ENCODE data around the gene SLC2A2.
A peak's percentile ranks its signal among the peaks of the same experiment; 100 is the strongest.

The SLC2A2 gene

GRCh38 chr3:171026597-171027293, at the start of gene SLC2A2:
SLC2A2 (minus strand) TSS chr3:171026720; CDS start chr3:171026670, 50 bp downstream.
- DNase-seq (ENCODE audit: low read depth in 1 of 2, low spot score in 1 of 2): no peak

GRCh38 chr3:171072432-171072831, 45.9 kb upstream of the SLC2A2 start:
- no peak for DNase-seq (ENCODE audit: low read depth in 1 of 2, low spot score in 1 of 2)

GRCh38 chr3:171068658-171069057, 42.1 kb upstream of the SLC2A2 start:
- no peak for DNase-seq (ENCODE audit: low read depth in 1 of 2, low spot score in 1 of 2)

GRCh38 chr3:171066206-171066605, 39.7 kb upstream of the SLC2A2 start:
- no peak for DNase-seq (ENCODE audit: low read depth in 1 of 2, low spot score in 1 of 2)

GRCh38 chr3:171065732-171066131, 39.2 kb upstream of the SLC2A2 start:
- no peak for DNase-seq (ENCODE audit: low read depth in 1 of 2, low spot score in 1 of 2)

- no peak for DNase-seq (ENCODE audit: low read depth in 1 of 2, low spot score in 1 of 2)
These were observed 37.9 kb upstream of the SLC2A2 start for GRCh38 chr3:171064461-171064860.

GRCh38 chr3:171061749-171062148, 35.2 kb upstream of the SLC2A2 start:
- DNase-seq (ENCODE audit: low read depth in 1 of 2, low spot score in 1 of 2): no peak

- DNase-seq (ENCODE audit: low read depth in 1 of 2, low spot score in 1 of 2): no peak
These were observed 33.5 kb upstream of the SLC2A2 start for GRCh38 chr3:171059978-171060377.

GRCh38 chr3:171058873-171059603, 32.5 kb upstream of the SLC2A2 start:
- DNase-seq (ENCODE audit: low read depth in 1 of 2, low spot score in 1 of 2): no peak

GRCh38 chr3:171058058-171058457, 31.5 kb upstream of the SLC2A2 start:
- DNase-seq (ENCODE audit: low read depth in 1 of 2, low spot score in 1 of 2): no peak

- no peak for DNase-seq (ENCODE audit: low read depth in 1 of 2, low spot score in 1 of 2)
These were observed 30.6 kb upstream of the SLC2A2 start for GRCh38 chr3:171057072-171057471.

GRCh38 chr3:171056528-171056927, 30.0 kb upstream of the SLC2A2 start:
- no peak for DNase-seq (ENCODE audit: low read depth in 1 of 2, low spot score in 1 of 2)

GRCh38 chr3:171055336-171056178, 29.0 kb upstream of the SLC2A2 start:
- DNase-seq (ENCODE audit: low read depth in 1 of 2, low spot score in 1 of 2): no peak

- no peak for DNase-seq (ENCODE audit: low read depth in 1 of 2, low spot score in 1 of 2)
These were observed 28.4 kb upstream of the SLC2A2 start for GRCh38 chr3:171054921-171055320.

- no peak for DNase-seq (ENCODE audit: low read depth in 1 of 2, low spot score in 1 of 2)
These were observed 27.7 kb upstream of the SLC2A2 start for GRCh38 chr3:171054231-171054630.

GRCh38 chr3:171049861-171050444, 23.4 kb upstream of the SLC2A2 start:
- DNase-seq (ENCODE audit: low read depth in 1 of 2, low spot score in 1 of 2): peak in 1 of 2 donors; percentile 5

- no peak for DNase-seq (ENCODE audit: low read depth in 1 of 2, low spot score in 1 of 2)
These were observed 20.2 kb upstream of the SLC2A2 start for GRCh38 chr3:171046760-171047159.

GRCh38 chr3:171044835-171045793, 18.6 kb upstream of the SLC2A2 start:
- DNase-seq (ENCODE audit: low read depth in 1 of 2, low spot score in 1 of 2): no peak

GRCh38 chr3:171044384-171044783, 17.9 kb upstream of the SLC2A2 start:
- no peak for DNase-seq (ENCODE audit: low read depth in 1 of 2, low spot score in 1 of 2)

- DNase-seq (ENCODE audit: low read depth in 1 of 2, low spot score in 1 of 2): no peak
These were observed 13.2 kb upstream of the SLC2A2 start for GRCh38 chr3:171039674-171040073.
